Limb (tissue), 2 donors: ENCODE results near the gene COX7A1.

Experiments used
- DNase-seq, 2 donors: peaks; one replicate each; pipeline ENCODE4 v3.0.0-alpha.2; 2016; ENCODE audit errors: extremely low spot score in 2 of 2

Gene COX7A1

GRCh38 chr19:36113425-36113824 lies 38.8 kb downstream of the COX7A1 start:
- no peak for DNase-seq

DNA sequence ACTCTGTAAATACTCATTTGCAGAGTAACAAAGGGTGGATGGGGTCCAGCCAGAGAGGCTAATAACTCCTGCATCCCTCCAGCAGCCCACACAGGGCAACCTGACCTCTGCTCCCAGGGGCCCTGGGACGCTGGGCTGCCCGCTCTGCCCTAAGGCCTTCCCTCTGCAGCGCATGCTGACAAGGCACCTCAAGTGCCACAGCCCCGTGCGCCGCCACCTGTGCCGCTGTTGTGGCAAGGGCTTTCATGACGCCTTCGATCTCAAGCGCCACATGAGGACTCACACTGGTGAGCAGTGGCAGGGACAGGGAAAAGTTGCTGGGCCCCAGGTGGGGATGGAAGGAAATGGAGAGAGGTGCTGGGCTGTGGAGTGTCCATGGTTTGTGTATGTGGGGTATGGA lies 39.6 kb downstream of the COX7A1 start:
- DNase-seq: no peak

GRCh38 chr19:36111200-36111539 lies 41.1 kb downstream of the COX7A1 start:
- DNase-seq: no peak

DNA sequence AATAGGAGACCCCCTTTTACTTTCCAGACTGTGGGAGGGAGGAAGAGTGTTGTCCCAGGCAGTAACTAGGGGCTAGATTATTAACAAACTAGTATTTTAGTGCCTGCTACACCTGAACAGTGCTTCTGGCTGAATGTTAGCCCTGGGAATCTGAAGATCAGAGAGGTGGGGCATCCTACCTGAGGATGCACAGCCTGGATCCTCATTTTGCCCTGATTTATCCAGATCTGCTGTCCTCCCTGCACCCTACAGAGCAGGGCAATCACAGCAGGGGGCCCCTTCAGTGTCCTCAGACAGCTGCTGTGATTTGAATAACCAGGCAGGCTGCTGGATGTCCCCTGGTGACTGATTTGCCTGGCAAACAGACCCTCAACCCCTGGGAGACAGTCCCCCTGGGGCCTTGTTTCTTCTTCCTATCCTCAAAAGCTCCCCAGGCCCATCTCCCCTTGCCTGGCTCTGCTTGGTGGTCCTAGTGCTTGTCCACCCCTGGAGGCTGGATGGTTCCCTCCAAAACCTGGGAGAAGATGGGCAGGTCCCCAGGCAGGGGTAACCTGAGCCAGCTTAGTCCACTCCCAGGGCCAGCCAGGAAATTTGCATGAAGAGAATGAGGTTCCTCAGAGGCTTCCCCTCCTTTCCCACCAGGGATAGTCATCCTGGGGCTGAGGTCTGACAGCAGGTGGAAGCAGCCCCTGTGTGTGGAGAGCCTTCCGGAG lies 41.6 kb downstream of the COX7A1 start, which contains the start of gene OVOL3:
Gene OVOL3 (plus strand): TSS at position 657 of the 713 bp plus-strand sequence. CDS start 60 bp downstream, outside the sequence.
- no peak for DNase-seq

DNA sequence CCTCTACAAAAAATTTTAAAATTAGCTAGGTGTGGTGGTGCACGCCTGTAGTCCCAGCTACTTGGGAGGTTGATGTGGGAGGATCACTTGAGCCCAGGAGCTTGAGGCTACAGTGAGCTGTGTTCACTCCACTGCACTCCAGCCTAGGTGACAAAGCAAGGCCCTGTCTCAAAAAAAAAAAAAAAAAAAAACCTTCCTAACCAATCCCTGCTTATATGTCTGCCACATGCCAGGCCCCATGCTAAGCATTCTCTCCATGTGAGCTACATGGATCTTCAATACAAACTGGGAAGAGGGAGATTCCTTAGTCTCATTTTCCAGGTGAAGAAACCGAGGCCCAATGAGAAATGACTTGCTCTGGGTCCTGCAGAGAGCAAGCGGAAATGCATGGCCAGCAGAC lies 43.6 kb downstream of the COX7A1 start:
- DNase-seq: no peak

DNA sequence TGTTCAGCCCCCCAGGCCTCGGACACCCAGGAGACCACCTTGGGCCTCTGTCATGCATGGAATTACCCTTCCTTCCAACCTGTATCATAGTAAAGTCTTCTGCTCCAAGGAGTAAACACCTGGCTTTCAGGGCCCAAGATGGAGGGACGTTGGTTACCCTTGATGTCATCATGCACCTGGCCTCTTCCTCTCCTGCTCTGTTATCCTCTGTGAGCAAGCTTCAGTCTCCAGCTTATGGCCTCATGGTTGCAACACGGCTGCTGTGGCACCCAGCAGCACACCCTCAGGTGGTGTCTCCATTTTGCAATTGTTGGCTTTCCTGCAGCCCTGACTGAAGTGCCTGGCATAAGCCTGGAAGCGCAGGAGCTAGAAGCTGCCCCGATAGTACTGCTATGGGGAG lies 45.3 kb downstream of the COX7A1 start:
- no peak for DNase-seq

DNA sequence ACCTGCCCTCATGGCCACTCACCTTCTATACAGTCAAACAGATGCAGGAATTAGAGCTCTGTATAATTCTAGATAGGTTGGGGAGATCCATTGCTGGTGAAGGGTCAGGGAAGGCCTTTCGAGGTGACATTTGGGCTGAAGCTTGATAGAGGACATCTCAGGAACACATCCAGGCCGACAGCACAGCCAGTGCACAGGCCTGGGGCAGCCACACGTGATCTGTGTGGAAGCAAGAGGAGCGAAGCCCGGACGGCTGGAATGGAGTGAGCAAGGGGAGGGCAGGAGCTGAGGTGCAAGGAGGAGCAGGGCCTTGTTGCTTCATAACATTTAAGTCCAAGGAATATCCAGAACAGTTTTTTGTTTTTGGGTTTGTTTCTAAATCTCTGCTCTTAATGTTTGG lies 45.8 kb downstream of the COX7A1 start:
- DNase-seq: no peak

DNA sequence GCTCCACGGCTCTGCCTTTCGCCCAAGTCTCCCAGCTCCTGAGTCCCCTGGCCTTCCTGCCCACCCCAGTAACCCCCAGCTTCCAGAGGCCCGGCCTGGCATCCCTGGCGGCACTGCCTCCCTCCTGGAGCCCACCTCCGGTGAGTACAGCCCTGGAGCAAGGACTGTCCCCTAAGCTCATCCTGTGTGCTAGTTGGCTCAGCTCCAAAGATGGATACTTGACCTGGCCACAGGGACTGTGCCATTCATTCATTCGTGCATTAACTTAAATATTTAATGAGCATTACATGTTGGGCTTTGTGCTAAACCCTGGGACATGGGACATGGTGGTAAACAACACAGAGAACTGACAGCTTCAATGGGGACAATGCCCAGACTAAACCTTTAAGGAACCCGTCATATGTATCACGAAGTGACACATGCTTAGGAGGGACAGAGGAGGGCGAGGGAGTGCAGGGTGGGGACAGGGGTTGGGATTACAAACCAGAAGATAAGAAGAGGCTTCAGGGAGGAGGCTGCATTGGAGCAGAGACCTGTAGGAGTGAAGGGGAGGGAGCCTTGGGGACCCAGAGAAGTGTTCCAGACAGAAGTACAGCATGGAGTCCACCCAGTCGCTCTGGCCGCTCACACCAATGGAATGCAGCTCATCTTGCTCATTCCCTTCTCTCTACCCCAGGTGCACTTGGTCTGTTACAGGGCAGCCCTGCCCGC lies 48.2 kb downstream of the COX7A1 start:
- no peak for DNase-seq

DNA sequence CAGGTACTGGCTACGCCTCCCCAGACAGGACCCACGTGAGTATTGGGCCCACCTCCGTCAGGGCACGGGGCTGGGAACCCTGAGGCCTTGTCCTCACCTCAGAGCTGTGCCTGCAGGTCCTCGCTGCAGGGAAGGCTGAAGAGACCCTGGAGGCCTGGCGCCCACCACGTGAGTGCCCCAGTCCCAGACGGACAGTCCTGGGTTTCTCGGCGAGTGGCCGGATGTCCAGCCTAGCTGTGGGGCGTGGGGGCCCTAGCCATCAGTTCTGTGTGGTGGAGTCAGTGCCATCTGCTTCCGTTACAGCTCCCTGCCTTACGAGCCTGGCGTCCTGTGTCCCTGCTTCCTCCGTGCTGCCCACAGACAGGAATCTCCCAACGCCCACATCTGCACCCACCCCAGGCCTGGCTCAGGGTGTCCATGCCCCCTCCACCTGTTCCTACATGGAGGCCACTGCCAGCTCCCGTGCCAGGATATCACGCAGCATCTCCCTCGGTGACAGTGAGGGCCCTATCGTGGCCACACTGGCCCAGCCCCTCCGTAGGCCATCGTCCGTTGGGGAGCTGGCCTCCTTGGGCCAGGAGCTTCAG lies 49.1 kb downstream of the COX7A1 start:
- DNase-seq: no peak

- no peak for DNase-seq
These were observed 50.5 kb downstream of the COX7A1 start for GRCh38 chr19:36101550-36102327.
